ENCODE measurements around the gene NUDT14.

DNA sequence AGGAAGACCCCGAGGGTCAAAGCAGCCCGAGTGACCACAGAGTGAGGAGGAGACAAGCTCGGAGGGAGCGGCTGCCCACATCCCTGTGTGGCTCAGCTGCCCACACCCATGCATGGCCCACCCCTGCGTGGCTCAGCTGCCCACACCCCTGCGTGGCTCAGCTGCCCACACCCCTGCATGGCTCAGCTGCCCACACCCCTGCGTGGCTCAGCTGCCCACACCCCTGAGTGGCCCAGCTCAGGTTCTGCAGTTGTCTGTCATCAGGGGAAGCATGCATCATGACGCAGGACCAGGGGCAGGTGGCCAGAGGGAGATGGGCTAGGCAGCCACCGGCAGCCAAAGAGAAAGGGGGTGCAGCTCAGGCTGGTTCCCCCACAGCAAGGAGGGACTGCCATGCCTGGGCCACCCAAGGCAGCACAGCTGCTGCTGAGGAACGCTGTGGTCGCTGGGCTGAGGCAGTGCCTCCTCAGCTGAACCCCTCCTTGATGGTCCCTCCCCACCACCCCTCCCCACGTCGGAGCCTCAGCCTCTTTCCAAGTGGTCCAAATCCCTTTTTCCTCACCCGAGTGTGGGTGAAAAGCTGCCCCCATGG lies 33.3 kb upstream of the NUDT14 start:
- no peak for TF ChIP-seq CTCF (IDR thresholded peaks at IDR 0.05; ENCODE audit: low read depth, low read length)
- TF ChIP-seq EZH2phosphoT487 (IDR thresholded peaks at IDR 0.05; ENCODE audit: low read depth), result no peak

Data from OCI-LY3 (cell line).